ENCODE results near the gene CAPZB.

DNA sequence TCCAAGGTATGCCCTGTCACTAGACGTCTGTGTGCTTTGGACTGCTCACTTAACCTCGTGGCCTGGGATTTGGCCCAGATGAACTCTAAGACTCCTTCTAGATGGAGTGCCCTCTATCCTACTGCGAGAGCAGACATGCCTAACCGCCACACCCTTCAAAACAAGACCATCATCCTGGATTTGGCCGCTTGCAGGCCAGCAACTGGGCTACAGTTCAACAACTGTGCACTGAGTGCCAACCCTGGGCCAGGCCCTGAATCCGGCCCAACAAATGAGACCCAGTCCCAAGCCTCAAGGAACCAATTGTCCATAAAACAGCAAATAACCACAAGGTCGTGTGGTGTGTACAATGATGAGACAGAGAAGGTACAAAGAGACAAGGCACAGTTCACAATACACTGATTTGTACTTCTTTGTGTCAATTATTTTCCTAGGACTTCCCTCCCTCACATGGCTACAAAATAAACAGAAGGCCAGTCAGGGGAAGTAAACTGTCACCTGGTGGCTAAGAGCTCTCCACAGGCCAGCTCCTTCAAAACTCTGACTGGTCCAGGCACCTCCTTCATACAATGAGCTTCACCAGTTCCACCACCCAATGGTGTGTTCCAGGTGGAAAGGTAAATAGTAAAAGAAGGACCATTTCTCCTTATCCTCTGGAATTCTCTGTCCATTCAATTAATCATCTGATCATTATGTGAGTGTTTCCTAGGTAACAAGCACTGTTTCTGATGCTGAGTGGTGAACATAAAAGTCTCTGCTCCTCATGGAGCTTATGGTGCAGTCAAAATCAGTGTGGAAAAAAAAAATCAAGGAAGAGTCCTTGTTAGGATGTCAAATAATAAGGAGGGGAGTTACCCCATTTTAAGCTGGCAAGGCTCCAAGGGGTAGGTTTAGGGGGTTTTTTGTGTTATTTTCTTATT, 60.4 kb downstream of the CAPZB start:
- TF ChIP-seq EZH2 (IDR thresholded peaks at IDR 0.05; ENCODE audit: borderline replicate concordance, low read depth, low read length, severe bottlenecking) = no peak
- TF ChIP-seq, protein P1, sequence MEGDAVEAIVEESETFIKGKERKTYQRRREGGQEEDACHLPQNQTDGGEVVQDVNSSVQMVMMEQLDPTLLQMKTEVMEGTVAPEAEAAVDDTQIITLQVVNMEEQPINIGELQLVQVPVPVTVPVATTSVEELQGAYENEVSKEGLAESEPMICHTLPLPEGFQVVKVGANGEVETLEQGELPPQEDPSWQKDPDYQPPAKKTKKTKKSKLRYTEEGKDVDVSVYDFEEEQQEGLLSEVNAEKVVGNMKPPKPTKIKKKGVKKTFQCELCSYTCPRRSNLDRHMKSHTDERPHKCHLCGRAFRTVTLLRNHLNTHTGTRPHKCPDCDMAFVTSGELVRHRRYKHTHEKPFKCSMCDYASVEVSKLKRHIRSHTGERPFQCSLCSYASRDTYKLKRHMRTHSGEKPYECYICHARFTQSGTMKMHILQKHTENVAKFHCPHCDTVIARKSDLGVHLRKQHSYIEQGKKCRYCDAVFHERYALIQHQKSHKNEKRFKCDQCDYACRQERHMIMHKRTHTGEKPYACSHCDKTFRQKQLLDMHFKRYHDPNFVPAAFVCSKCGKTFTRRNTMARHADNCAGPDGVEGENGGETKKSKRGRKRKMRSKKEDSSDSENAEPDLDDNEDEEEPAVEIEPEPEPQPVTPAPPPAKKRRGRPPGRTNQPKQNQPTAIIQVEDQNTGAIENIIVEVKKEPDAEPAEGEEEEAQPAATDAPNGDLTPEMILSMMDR (IDR thresholded peaks at IDR 0.05; ENCODE audit: borderline replicate concordance, extremely low read depth, low read length, poor library complexity, severe bottlenecking) = no peak

Data from DND-41 (cell line).